Left colon (tissue), 2 donors: ENCODE results near the gene TRIO. TPM values are rescaled to one million over a fixed set of nuclear protein-coding genes. Genes with fewer than 3 reads are reported as not detected.

Source experiments
- ATAC-seq: fragments of 200-7000 bp; cut with Tn5 transposase; one replicate; pipeline ENCODE4 v1.9.1; 2020; ENCODE audit warnings: mild to moderate bottlenecking, moderate library complexity
- DNase-seq, 2 donors: peaks; one replicate each; pipeline ENCODE4 v3.0.0-alpha.2; 2020
- intact Hi-C, 2 donors: fragments of 100-400 bp; cut with DNase I in 1 of 2; cut with micrococcal nuclease in 1 of 2; formaldehyde crosslinking; loops; one replicate each; pipeline versions ENCODE4 v1.11.2 to v1.14.0; 2022; cut with DNase I, micrococcal nuclease
- total RNA-seq, 2 donors: library from RNA; stranded (reverse); fragmentation: NEBNext Ultra II Directional; extraction: Animal tissue kit (Norgen Biotek cat#: 25700); gene quantifications; one replicate each; pipeline ENCODE4 v1.2.1, GENCODE V29; 2021
- donor health status: DM: no; HTN: no; CAD: no.
- donor health status: DM: yes; HTN: yes; CAD: no.

Gene TRIO
- total RNA-seq, 2 donors from 2014 or later, result 140 to 181 TPM

DNA sequence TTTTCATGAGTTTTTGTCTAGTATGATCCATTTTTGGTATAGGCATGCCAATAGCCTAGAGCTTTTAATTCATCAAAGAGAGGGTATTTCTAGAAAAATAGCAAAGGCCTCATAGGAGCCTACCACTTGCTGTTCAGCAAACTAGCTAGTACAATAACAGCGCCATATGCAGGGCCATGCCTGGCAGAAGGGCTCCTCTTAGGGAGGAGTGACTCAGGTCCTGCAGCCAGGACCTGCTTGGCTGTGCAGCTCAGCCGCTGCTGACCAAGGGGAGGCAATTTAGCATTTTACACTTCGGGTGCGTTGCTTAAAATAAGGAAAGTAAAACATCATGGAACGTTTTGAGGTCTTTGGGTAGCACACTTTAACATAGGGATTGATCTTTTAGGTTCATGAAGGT is 100.6 kb downstream of the TRIO start:
- no peak for ATAC-seq
- intact Hi-C loops, result no loop called here
- DNase-seq, result no peak

DNA sequence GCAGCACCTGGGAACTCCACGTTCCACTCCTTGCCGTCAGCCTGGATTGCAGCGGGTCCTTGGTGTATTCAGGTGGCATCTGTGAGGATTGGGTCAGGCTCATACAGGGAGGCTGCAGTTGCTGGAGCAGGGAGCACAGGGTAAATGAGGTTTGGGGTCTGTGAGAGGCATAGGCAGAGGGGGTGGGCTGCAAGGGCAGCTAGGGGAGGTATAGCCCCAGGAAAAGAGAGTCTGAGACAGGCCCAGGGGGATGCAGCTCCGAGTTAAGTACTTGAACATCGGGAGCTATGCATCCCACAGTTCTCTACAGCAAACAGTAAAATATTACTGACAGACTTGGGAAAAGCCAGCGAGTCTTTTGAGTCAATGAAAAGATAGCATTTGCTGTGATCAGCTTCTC is 101.6 kb downstream of the TRIO start:
- ATAC-seq, result no peak
- intact Hi-C loops, result no loop called here
- DNase-seq, result no peak

DNA sequence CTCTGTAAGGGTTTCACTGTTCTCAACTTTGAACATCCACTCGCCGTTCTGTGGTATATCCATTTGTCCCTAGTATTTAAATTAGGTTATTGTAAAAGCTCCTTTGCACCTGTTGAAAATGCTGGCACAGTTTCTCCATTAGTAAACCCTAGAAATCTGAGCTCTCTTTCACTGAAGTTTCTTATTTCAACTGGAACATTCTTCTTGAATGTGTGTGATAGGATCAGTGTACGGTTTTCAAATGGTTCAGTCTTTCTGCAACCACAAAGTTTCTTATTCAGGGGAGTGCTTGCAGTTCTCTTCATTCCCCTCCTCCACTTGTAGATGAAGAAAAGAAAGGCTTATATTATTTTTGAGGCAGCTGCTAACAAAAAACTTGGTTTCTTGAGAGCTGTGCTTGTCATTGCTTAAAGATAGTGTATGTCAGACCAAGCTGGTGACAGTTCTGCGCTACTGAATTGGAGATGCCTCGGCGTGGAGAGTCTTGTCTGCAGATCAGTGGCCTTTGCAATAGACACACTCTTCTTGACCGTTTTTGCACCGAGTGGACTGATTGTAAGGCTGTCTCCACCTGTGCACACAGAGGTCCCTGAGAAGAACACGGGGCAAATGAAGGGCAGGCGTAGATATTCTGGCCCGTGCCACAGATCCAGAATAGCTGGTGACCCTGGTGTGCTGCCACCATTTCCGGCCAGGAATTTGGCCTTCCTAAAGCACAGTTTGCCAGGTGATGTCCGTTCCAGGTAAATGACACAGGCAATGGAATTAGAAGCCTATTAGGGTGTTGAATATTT is 102.2 kb downstream of the TRIO start:
- no peak for DNase-seq
- ATAC-seq, result no peak
- intact Hi-C loops, result no loop called here

DNA sequence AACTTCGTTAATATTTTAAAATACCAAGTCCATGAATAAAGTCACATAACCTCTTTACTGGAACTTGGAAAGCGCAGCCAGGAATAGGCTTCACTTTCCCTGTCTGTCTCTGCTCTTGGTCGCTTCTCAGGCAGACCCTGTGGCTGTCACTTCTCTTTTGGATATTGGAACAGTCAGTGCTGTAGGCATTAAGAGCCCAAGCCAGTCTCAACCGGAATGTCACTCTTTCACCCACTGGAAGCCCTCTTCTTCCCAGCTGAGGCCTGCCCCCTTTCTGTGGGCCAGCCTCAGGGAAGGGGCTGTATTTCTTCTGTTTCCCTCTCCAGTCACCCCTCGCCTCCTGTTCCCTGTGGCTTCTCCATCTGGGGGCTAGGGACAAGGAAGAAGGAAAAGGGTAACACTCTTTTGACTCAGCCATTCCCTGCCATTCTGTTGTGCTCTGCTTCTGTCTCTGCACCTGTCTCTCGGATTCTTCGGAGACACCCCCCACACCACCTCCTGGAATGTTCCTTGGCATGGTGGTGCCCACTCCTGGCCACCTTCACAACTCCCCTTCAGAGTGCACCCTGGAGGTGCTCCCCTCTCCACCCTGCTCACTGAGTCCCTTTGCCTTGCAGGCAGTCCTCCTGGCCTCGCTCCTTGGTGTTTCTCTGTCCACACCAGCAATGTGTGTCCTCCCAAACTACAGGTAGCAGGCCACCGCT is 103.4 kb downstream of the TRIO start:
- intact Hi-C loops, result no loop called here
- no peak for ATAC-seq
- DNase-seq, result no peak

DNA sequence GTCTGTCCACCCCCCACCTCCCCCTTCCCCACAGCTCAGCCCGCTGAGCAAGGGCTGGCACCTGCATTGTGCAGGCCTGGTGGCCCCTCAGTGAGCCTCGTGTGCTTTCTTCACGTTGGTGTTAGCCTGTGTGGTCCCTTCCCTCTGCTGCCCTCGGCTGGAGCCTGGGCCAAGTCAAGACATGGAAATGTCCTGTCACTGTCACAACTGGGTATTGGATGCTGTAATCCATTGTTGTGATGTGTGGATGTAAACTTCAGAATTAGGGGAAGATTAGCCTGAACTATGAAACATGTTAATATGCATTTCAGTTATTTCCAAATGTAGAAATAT is 103.9 kb downstream of the TRIO start:
- ATAC-seq, result no peak

DNA sequence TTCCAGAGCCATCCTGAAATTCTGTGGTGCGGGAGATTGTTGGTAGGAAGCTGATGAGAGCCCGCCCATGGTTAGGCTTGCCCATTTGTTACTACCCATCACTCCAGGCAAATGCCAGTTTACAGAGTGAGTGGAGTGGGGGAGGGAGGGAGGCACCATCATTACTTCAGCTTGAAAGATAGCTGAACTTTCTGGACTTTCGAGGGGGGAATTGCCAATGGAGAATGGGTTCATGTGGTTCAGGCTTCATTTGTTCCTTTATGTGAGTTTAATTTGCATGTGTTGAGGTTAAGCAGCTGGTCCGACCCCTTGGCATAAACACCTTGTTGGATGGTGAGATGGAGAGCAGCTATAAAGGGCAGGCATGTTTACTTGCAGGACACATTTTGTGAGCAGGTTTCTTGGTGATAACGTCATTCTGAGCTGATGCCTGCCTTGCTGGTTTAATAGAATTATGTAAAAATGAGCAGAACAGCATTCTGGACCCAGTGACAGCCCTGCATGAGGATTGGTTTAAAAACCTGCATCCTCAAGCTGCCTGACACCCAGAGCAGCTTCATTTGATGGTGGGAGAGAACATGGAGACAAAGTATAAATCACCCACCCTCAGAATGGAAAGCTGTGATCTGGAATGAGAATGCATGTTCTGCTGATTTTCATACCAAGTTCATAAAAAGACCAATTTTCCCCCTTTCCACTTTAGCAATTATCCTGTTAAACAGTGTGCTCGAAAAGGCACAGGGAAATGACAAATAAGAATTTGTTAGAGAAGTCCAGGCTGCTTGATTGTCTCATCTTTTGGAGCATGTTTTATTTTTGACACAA is 106.3 kb downstream of the TRIO start:
- DNase-seq (no peak), ATAC-seq (no peak)
- intact Hi-C loops, result no loop called here

More for the DNA sequence above, 103.9 kb downstream of the TRIO start:
- intact Hi-C loops, result no loop called here
- DNase-seq, result no peak

DNA sequence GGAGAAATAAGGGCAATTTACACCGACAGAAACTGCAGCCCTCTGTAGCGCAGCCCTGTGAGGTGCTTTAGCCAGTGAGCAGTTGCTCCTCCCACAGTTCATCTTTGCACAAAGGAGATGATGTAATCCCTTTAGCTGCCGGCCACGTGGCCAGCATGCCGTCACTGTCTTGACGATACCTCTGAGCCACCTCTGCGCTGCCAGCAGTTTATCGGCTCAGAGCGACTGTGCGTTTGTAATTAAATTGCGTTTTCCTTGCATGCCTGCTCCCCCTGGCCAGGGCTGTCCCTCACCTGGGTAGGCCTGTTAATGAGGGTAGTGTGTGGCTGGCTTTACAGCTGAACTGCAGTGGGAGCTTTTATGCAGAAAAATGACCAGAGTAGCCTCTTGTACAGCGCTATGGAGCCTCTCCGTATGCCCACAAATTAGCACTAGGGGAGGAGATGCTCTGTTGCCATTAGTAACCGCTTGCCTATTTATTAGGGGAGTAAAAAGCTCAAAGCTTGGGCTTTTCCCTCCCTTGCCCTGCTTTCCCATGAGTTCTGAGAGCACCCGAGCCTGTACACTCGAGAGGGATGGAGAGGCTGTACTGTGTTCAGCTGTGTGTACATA is 107.0 kb downstream of the TRIO start:
- peak; percentile 48 to 58 for DNase-seq
- ATAC-seq, result peak; percentile 70
- intact Hi-C loops, result no loop called here

DNA sequence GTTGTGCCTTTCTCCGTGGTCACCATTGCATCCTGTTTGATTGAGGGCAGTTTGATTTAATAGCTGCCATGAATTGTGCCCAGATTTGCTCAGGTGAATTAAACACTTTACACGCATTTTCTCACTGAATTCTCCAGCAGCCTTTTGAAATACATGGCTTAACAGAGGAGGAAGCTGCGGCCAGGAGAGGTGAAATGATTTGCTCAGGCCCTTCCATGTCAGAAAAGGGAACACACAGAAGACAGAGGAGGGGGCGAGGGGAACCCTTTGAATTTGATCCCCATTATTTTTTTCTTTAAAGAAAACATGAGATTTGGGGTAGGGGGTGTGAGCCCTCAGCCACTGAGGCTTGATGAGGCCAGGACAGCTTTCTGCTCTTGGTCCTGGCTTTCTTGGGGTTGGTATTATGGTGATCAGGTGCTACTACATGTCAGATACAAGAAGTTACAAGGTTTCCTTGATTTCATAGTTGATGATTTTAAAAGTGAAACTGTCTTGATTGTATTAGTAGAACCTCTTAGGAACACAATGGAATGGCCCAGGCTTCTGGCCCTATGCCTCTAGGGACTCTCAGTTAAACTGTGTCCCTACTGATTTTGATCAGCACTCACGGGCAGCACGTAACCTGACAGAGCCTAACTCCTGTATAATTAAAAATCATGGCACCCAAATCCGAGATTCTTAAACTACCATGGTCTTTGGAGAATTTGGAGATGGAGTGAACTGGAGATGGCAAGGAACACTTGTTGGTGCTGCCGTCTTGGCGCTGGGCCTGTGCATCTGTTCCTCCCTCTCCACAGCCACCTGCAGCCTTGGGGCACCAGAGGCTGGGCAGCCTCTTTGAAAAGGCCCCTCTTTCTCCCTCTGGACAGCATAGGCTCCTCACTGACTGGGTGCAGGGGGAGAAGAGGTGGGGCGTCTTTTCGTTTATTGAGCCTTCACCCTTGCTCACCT is 107.9 kb downstream of the TRIO start:
- ATAC-seq (no peak), DNase-seq (no peak)
- intact Hi-C loops, result no loop called here

DNA sequence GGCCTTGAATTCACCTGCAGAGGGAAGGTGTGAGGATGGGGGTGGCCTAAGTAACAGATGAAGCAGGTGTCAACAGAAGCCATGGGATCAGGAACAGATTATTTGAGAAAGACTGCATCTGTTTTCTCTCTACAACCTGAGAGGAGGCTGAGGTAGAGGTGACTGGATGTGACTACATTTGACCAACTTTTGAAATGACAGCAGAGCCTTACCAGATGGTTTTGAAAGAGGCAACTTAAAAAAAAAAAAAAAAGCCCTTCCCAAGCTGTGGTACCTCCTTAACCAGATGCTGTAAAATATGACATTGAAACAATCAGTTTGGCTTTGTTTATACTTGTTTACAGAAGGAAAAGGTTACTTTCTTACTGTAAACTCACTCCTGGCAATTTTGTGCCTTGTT is 108.6 kb downstream of the TRIO start:
- ATAC-seq (no peak), DNase-seq (no peak)
- intact Hi-C loops, result no loop called here

DNA sequence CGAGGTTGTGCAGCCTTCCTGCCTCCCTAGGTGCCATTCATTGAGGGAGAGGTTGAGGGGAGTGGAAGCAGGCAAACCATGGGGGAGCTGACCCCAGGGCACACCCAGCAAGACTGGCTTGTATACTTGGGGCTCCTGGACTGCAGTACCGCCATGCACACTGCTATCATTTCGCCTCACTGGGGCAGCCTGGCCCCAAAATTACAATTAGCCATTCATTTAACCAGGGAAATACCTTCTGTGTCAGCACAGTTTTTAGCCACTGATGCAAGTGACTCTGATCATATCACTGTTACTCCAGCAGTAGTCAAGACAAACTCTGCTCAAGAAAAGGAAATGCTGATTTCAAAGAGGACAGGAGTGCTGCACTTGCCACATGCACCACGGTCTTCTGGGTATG is 109.7 kb downstream of the TRIO start:
- DNase-seq (no peak), ATAC-seq (no peak)
- intact Hi-C loops, result no loop called here

DNA sequence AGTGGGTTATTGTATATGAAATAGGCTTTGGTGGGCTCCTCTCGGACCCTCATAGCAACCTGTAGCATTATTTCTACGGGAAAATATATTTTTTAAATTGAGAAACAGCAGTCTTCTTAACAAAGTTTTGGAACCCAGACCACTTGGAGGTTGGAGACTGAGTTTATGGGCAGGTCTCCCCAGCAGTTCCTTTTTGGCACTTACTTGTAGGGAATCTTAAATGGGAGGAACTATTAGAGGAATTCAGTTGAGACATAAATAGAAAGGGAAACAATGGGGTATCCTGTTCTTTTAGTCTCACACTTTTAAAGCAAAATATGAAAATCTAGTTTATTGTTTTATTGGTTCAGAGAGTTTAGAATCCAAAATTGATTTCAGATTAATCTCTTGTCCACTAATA is 111.5 kb downstream of the TRIO start:
- intact Hi-C loops, result no loop called here
- ATAC-seq, result no peak

DNA sequence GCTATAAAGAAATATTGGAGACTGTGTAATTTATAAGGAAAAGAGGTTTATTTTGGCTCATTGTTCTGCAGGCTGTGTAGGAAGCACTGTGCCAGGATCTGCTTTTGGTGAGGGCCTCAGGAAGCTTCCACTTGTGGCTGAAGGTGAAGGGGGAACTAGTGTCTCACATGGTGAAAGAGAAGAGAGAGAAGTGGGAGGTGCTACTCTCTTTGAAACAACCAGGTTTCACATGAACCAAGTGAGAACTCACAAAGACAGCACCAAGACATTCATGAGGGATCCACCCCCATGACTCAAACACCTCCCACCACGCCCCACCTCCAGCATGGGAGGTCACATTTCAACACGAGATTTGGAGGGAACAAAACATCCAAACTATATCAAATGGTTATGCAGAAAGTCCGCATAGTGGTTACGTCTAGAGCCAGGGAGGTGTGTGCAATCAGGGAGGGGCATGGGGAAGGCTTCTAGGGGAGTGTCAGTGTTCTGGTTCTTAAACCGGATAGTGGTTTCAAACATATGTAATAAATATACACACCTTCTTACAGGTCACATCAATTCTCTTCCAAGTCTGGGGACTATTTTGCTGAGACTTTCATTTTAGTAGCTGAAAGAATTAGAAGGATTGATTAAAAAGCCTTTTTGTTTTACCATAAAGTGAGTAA is 113.0 kb downstream of the TRIO start:
- intact Hi-C loops, result no loop called here
- DNase-seq, result no peak
- no peak for ATAC-seq

More for the DNA sequence above, 111.5 kb downstream of the TRIO start:
- DNase-seq, result no peak

DNA sequence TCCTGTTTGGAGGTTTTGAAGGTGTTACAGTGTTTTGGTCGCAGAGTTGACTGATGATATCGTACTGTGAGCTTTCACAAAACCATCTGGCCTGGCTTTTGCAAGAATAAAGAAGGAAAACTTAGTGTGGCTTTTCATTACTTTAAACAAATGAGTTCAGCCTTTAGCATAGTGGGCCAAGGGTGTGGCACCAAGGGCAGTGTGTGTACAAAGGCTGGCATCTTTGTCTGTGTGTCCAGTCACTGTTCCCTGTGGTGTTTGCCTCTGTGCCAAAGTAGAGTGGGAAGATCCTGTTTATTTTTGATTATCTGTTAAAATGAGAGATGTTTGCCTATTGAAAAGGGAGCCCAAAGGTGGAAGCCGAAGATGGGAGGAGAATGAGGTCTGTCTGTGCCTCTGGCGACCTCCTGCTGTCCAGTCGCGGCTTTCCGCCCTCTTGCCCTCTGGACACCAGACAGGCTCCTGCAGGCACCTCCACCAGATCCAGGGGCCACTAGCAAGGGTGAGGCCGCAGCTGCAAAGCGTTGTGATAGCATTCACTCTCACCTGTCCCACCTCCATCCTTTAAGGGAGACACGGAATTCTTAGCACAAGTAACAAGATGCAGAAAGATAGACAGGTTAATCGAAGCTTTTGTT is 113.7 kb downstream of the TRIO start:
- ATAC-seq, result peak; percentile 61
- DNase-seq, result no peak
- intact Hi-C loops, result no loop called here

DNA sequence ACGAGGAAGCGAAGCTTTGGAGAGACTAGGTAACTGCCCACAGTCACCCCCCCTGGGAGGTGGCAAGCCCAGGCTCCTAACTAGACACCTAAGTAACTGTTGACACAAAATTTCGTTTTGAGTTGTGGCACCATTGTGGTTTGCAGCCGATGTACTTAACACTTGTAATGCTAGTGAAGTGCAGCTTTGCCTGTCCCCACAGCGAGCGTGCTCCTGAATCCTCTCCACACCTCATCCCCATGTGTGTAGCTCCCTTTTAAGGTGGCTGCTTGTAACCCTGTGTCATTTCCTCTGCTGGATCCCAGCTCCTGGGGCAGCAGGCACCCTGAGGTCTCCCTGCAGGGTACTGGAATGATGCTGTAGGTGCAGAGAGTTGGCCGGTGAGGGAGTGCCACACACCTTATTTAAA is 114.9 kb downstream of the TRIO start:
- DNase-seq (no peak), ATAC-seq (peak; percentile 49)
- intact Hi-C loops, result no loop called here

DNA sequence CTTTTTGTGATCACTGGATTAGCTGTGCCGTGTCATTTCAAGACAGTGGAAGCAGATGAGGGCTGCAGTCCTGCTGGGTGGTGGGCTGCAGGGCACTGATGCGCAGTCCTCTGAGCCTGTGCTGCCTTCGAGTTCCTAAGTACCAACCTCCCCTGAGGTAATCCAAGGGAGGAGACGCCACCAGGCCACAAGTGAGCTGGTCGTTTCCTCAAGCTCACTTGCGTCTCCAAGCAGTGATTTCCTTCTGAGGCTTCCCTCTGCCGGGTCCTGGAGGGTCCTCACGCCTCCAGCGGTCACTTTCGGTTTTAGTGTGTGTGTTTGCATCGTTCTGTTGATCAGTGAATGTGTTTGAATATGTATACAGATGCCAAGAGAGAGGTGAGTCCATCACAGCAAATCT is 115.7 kb downstream of the TRIO start:
- ATAC-seq (peak; percentile 10), DNase-seq (no peak)
- intact Hi-C loops, result no loop called here

DNA sequence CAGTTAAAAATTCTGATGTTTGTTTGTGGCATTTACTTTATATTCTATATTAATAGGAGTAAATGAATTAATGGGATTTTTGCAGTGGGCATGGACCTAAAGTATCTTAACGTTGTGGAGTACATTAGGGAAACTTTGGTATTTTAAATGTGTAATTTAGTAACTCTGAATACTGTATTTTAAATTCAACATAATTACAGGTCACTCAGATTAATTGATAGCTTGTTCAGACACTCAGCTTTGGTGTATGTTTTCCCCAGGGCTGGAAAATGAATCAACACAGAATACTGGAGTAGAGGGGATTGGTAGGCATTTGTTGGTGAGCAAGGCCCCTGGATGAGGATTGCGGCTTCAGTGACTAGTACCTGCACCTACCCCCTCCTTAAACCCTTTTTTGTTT is 117.5 kb downstream of the TRIO start:
- DNase-seq (no peak), ATAC-seq (no peak)
- intact Hi-C loops, result loop anchor here in 1 of 2 donors (10.0 kb wide), 1 partner anchor 116 kb away; the partner anchor contains the start of gene TRIO

DNA sequence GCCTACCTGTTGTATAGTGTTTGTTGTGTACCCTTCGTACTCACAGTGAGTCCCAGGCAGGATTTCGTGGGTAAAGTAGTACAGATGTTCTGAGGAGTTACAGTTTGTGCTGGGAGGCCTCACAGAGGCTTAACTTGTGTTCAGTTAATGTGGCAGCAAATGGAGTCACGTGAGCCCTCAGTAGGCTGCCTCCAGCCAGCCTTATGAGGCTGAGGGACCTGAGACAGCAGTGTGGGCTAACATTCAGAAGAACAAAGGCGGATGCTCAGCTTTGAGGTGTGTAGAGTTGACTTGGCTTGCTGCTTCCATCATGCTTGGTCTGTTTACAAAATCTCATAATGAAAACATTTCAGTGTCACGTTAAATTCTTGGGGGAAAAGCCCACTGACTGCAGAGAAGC is 118.1 kb downstream of the TRIO start:
- no peak for ATAC-seq
- intact Hi-C loops, result loop anchor here in 1 of 2 donors (10.0 kb wide), 1 partner anchor 116 kb away; the partner anchor contains the start of gene TRIO

More for the DNA sequence above, 118.1 kb downstream of the TRIO start:
- DNase-seq, result no peak
